ENCODE results near the gene SPHKAP.

DNA sequence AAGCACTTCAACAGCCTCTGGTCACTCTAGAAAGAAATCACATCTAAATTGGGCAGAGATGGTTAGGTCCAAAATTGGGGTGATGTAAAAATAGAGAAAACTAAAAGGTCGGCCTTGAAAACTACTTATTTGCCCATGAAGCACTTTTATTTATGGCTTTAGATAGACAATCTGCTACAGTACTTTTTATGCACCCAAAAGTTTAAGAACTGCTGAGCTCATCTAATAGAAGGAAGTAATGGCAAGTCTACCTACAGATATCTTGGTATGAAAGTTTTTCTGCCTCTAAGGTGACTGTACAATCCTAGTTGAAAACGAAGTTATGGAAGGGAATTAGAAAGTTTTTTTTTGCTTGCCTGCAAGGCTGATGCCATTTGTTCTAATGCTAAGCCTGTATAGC, 46.2 kb downstream of the SPHKAP start:
- TF ChIP-seq PPARA (CRISPR knock-in tag; IDR thresholded peaks at IDR 0.05; ENCODE audit: borderline replicate concordance) (no peak), CSDC2 (CRISPR knock-in tag; IDR thresholded peaks at IDR 0.05) (no peak), SNAI2 (CRISPR knock-in tag; IDR thresholded peaks at IDR 0.05) (no peak), GLIS3 (CRISPR knock-in tag; IDR thresholded peaks at IDR 0.05) (no peak), RARB (CRISPR knock-in tag; IDR thresholded peaks at IDR 0.05) (no peak), ARNTL (CRISPR knock-in tag; IDR thresholded peaks at IDR 0.05; ENCODE audit: borderline replicate concordance, low read depth) (no peak), ZFP3 (CRISPR knock-in tag; IDR thresholded peaks at IDR 0.05) (no peak), ZNF70 (CRISPR knock-in tag; IDR thresholded peaks at IDR 0.05) (no peak)
- TF ChIP-seq, protein P1, sequence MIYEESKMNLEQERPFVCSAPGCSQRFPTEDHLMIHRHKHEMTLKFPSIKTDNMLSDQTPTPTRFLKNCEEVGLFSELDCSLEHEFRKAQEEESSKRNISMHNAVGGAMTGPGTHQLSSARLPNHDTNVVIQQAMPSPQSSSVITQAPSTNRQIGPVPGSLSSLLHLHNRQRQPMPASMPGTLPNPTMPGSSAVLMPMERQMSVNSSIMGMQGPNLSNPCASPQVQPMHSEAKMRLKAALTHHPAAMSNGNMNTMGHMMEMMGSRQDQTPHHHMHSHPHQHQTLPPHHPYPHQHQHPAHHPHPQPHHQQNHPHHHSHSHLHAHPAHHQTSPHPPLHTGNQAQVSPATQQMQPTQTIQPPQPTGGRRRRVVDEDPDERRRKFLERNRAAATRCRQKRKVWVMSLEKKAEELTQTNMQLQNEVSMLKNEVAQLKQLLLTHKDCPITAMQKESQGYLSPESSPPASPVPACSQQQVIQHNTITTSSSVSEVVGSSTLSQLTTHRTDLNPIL (CRISPR knock-in tag; IDR thresholded peaks at IDR 0.05; ENCODE audit: low read depth), result no peak
- TF ChIP-seq, protein P2, sequence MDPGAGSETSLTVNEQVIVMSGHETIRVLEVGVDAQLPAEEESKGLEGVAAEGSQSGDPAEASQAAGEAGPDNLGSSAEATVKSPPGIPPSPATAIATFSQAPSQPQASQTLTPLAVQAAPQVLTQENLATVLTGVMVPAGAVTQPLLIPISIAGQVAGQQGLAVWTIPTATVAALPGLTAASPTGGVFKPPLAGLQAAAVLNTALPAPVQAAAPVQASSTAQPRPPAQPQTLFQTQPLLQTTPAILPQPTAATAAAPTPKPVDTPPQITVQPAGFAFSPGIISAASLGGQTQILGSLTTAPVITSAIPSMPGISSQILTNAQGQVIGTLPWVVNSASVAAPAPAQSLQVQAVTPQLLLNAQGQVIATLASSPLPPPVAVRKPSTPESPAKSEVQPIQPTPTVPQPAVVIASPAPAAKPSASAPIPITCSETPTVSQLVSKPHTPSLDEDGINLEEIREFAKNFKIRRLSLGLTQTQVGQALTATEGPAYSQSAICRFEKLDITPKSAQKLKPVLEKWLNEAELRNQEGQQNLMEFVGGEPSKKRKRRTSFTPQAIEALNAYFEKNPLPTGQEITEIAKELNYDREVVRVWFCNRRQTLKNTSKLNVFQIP (CRISPR knock-in tag; IDR thresholded peaks at IDR 0.05; ENCODE audit: borderline replicate concordance, low read depth), result no peak
- TF ChIP-seq, protein P3, sequence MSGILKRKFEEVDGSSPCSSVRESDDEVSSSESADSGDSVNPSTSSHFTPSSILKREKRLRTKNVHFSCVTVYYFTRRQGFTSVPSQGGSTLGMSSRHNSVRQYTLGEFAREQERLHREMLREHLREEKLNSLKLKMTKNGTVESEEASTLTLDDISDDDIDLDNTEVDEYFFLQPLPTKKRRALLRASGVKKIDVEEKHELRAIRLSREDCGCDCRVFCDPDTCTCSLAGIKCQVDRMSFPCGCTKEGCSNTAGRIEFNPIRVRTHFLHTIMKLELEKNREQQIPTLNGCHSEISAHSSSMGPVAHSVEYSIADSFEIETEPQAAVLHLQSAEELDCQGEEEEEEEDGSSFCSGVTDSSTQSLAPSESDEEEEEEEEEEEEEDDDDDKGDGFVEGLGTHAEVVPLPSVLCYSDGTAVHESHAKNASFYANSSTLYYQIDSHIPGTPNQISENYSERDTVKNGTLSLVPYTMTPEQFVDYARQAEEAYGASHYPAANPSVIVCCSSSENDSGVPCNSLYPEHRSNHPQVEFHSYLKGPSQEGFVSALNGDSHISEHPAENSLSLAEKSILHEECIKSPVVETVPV (CRISPR knock-in tag; IDR thresholded peaks at IDR 0.05), result no peak
- TF ChIP-seq, protein P4, sequence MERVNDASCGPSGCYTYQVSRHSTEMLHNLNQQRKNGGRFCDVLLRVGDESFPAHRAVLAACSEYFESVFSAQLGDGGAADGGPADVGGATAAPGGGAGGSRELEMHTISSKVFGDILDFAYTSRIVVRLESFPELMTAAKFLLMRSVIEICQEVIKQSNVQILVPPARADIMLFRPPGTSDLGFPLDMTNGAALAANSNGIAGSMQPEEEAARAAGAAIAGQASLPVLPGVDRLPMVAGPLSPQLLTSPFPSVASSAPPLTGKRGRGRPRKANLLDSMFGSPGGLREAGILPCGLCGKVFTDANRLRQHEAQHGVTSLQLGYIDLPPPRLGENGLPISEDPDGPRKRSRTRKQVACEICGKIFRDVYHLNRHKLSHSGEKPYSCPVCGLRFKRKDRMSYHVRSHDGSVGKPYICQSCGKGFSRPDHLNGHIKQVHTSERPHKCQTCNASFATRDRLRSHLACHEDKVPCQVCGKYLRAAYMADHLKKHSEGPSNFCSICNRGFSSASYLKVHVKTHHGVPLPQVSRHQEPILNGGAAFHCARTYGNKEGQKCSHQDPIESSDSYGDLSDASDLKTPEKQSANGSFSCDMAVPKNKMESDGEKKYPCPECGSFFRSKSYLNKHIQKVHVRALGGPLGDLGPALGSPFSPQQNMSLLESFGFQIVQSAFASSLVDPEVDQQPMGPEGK (CRISPR knock-in tag; IDR thresholded peaks at IDR 0.05; ENCODE audit: borderline replicate concordance), result no peak

Data from SK-N-SH treated with all-trans-retinoic acid at 6 μM for 48 hours (cell line).